ENCODE data around the gene GPR21.

Gene GPR21

GRCh38 chr9:122998448-122998847 is 35.0 kb upstream of the GPR21 start:
- no peak for DNase-seq (ENCODE audit: low read depth)
- TF ChIP-seq CTCF (IDR thresholded peaks at IDR 0.05; ENCODE audit: low read depth, low read length, missing control alignments): no peak
- H3K4me3 ChIP-seq (ENCODE audit: low read depth, low read length): no peak overlapping the region
- in situ Hi-C loops (cut with HindIII; ENCODE audit: low sequenced_read_pairs): no loop called here

DNA sequence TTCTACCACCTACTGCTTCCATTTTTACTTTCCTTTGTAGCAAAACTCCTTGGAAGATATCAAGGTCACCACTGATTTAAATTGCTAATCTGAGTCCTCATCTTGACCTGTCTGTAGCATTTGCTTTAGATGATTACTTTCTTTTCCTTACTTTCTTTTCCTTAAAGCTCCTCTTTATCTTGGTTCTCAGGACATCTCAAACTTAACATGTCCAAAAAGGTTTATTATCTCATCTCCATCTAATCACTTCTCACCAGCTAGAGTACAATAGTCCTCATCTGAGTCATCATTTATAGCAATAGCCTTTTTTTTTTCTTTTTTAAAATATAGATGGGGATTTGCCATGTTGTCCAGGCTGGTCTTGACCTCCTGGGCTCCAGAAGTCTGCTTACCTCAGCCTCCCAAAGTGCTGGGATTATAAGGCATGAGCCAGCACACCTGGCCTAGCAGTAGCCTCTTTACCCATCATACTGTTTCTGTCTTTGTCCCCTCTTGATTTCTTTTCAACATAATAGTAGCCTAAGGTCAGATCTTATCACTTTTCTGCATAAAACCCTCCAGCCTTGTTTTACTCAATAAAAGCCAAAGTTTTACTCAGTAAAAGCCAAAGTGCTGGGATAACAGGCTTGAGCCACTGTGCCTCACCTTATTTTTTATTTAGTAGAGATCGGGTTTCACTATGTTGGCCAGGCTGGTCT is 32.9 kb upstream of the GPR21 start:
- in situ Hi-C loops (cut with HindIII; ENCODE audit: low sequenced_read_pairs): no loop called here
- DNase-seq (ENCODE audit: low read depth): no peak
- no peak overlapping the region for H3K4me3 ChIP-seq (ENCODE audit: low read depth, low read length)
- no peak for TF ChIP-seq CTCF (IDR thresholded peaks at IDR 0.05; ENCODE audit: low read depth, low read length, missing control alignments)

DNA sequence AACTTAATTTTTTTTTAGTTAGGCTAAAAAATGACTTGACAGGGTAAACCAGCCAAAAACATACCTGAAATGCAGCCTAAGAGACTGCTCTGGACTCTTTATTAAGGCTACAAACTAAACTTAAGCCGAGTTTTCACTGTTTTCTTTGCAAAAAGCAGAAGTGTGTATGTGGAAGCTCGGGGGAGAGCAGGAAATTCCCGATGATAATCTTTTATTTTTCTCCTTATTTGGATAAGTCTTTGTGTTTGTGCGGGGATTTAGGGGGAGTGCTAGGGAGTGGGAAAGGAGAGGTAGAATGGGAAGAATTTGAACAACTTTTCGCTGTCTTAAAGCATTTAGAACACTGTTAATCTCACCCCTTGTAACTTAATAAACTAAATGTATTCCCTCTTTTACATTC is 30.7 kb upstream of the GPR21 start:
- H3K4me3 ChIP-seq (ENCODE audit: low read depth, low read length): no peak overlapping the region
- no peak for TF ChIP-seq CTCF (IDR thresholded peaks at IDR 0.05; ENCODE audit: low read depth, low read length, missing control alignments)
- in situ Hi-C loops (cut with HindIII; ENCODE audit: low sequenced_read_pairs): no loop called here
- DNase-seq (ENCODE audit: low read depth): no peak

- no peak for TF ChIP-seq CTCF (IDR thresholded peaks at IDR 0.05; ENCODE audit: low read depth, low read length, missing control alignments)
- in situ Hi-C loops (cut with HindIII; ENCODE audit: low sequenced_read_pairs): no loop called here
- DNase-seq (ENCODE audit: low read depth): no peak
- no peak overlapping the region for H3K4me3 ChIP-seq (ENCODE audit: low read depth, low read length)
These were observed 30.0 kb upstream of the GPR21 start for GRCh38 chr9:123003466-123003865.

DNA sequence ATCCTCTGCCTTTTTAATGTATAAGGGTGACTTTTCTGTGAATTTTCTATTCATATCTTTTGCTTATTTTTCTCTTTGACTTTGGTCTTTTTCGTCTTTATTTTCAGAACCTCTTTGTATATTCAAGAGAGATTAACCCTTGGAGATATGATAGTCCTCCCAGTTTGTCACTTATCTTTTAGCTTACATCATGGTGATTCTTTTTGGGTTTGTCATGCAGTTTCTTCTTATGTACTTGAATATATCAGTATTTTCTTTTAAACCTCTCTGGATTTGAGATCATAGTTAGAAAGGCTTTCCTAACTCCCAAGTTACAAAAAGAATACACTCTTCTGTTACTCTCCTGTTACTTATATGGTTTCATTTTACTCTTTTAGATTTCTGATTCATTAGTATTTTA is 27.5 kb upstream of the GPR21 start:
- H3K4me3 ChIP-seq (ENCODE audit: low read depth, low read length): no peak overlapping the region
- in situ Hi-C loops (cut with HindIII; ENCODE audit: low sequenced_read_pairs): no loop called here
- no peak for TF ChIP-seq CTCF (IDR thresholded peaks at IDR 0.05; ENCODE audit: low read depth, low read length, missing control alignments)
- DNase-seq (ENCODE audit: low read depth): no peak

DNA sequence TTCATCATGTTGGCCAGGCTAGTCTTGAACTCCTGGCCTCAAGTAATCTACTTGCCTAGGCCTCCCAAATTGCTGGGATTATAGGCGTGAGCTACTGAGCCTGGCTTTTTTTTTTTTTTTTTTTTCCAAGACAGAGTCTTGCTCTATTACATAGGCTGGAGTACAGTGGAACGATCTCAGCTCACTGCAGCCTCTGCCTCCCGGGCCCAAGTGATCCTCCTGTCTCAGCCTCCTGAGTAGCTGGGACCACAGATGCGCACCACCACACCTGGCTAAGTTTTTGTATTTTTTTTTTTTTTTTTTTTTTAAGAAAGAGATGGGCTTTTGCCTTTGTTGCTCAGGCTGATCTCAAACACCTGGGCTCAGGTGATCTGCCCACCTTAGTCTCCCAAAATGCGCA is 26.2 kb upstream of the GPR21 start:
- TF ChIP-seq CTCF (IDR thresholded peaks at IDR 0.05; ENCODE audit: low read depth, low read length, missing control alignments): no peak
- DNase-seq (ENCODE audit: low read depth): no peak
- H3K4me3 ChIP-seq (ENCODE audit: low read depth, low read length): no peak overlapping the region
- in situ Hi-C loops (cut with HindIII; ENCODE audit: low sequenced_read_pairs): no loop called here

Measured in astrocyte of the cerebellum (primary cell).